Astrocyte of the cerebellum (primary cell): Measurements from ENCODE around the gene SRSF9.
"Not testable (repeated sequence)": the region's sequence is repeated elsewhere in the genome, so short reads cannot be mapped to it uniquely, and the experiment has no call there.

Experiments
- DNase-seq: peaks from one replicate; pipeline ENCODE4 v3.0.0-alpha.2; 2011; ENCODE audit warnings: low read depth
- H3K4me3 ChIP-seq: 2 replicates; pipeline ENCODE4 v1.5.1; 2011; ENCODE audit warnings: mild to moderate bottlenecking, low read depth, low read length, moderate library complexity
- CTCF ChIP-seq: IDR thresholded peaks from 2 replicates; pipeline ENCODE4 v1.5.1; 2012; ENCODE audit warnings: low read length, low read depth, moderate library complexity, mild to moderate bottlenecking; ENCODE audit errors: missing control alignments
- in situ Hi-C: cut with HindIII; loops from 2 replicates; pipeline ENCODE4 v1.10.0; 2017; ENCODE audit warnings: low sequenced_read_pairs

Gene SRSF9

GRCh38 chr12:120490833-120491512 lies 21.4 kb upstream of the SRSF9 start:
- H3K4me3 ChIP-seq = no peak overlapping the region
- no peak for TF ChIP-seq CTCF
- no peak for DNase-seq
- in situ Hi-C loops = loop anchor here (10.0 kb wide), 1 partner anchor 266 kb away; no protein-coding TSS in a partner anchor

GRCh38 chr12:120490325-120490724 lies 20.8 kb upstream of the SRSF9 start:
- in situ Hi-C loops = loop anchor here (10.0 kb wide), 1 partner anchor 266 kb away; no protein-coding TSS in a partner anchor
- TF ChIP-seq CTCF = no peak
- no peak overlapping the region for H3K4me3 ChIP-seq
- no peak for DNase-seq

GRCh38 chr12:120489018-120489417 lies 19.5 kb upstream of the SRSF9 start:
- no peak overlapping the region for H3K4me3 ChIP-seq
- in situ Hi-C loops = no loop called here
- no peak for DNase-seq
- no peak for TF ChIP-seq CTCF

- in situ Hi-C loops = no loop called here
- H3K4me3 ChIP-seq = no peak overlapping the region
Observed at GRCh38 chr12:120488057-120488640, 18.6 kb upstream of the SRSF9 start.

GRCh38 chr12:120487552-120487951 lies 18.0 kb upstream of the SRSF9 start:
- in situ Hi-C loops, DNase-seq, H3K4me3 ChIP-seq: not testable (repeated sequence)

More at GRCh38 chr12:120488057-120488640, 18.6 kb upstream of the SRSF9 start:
- TF ChIP-seq CTCF = no peak
- DNase-seq = no peak

- no peak for TF ChIP-seq CTCF
- in situ Hi-C loops = no loop called here
- no peak for DNase-seq
- H3K4me3 ChIP-seq = no peak overlapping the region
Observed at GRCh38 chr12:120485961-120486881, 16.7 kb upstream of the SRSF9 start.
